GM13977 (cell line): ENCODE results near the gene VPS37D.

Experiments used
- DNase-seq: peaks from one replicate; pipeline ENCODE4 v3.0.0; 2012; ENCODE audit warnings: low spot score
- CTCF ChIP-seq: IDR thresholded peaks from 2 replicates; pipeline ENCODE4 v1.5.1; 2012; ENCODE audit warnings: mild to moderate bottlenecking, control low read depth; ENCODE audit not compliant: insufficient read depth; ENCODE audit errors: extremely low read depth, missing control alignments
- in situ Hi-C: fragments of 300-500 bp; cut with MboI; formaldehyde crosslinking; loops from one replicate; pipeline ENCODE4 v1.12.0; 2022; ENCODE audit warnings: low sequenced_read_pairs, low pct_unique_long_range_greater_than_20kb, mixed read lengths, inconsistent platforms; ENCODE audit not compliant: unreplicated experiment

The VPS37D gene

GRCh38 chr7:73633323-73633722, 34.3 kb upstream of the VPS37D start:
- TF ChIP-seq CTCF: no peak
- in situ Hi-C loops: no loop called here
- no peak for DNase-seq

DNA sequence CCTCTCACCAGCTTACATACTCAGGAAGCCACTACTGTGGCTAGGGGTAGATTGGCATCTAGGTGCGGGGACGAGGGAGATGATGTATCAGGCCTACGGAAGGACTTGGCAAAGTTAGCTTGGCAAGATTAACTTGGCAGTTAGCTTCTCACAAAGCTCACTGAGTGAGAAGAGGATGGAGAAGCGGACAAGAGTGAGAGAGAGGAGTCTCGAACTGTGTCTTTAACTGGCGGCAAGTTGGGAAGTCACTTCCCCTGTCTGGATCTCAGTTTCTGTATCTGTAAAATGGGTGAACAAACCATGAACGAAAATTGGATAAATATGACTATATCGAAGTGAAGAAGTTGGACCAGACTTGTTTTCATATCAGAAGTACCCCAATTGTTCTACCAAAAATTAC, 33.8 kb upstream of the VPS37D start:
- no peak for TF ChIP-seq CTCF
- no peak for DNase-seq
- in situ Hi-C loops: no loop called here

DNA sequence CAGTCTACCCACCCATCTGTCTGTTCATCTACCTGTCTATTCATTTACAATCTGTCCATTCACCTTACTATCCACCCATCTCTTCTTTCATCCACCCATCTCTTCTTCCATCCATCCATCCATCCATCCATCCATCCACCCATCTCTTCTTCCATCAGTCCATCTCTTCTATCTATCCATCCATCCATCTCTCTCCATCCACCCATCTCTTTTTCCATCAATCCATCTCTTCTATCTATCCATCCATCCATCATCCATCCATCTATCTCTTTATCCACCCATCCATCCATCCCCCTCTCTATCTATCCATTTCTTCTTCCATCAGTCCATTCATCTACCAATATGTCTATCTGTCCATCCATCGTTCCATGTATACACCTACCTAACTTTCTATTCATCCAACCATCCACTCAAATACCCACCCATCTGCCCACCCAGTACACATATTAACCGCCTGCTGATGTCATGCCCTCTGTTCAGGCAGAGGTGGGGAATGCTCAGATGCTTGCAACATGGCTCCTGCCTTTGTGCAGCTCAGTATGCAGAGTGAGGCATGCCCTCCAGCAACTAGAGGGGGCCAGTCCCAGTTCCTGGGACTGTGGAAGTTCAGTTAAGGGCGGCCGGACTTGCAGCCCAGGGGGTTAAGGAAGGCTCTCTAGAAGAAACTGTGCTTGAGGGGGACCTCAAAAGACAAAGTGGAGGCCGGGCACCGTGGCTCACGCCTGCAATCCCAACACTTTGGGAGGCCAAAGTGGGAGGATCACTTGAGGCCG, 32.0 kb upstream of the VPS37D start:
- in situ Hi-C loops: no loop called here
- no peak for DNase-seq
- no peak for TF ChIP-seq CTCF

- DNase-seq: no peak
These were observed 28.7 kb upstream of the VPS37D start for GRCh38 chr7:73638911-73639310.

GRCh38 chr7:73642834-73643233, 24.8 kb upstream of the VPS37D start:
- DNase-seq: no peak
- in situ Hi-C loops: no loop called here
- TF ChIP-seq CTCF: no peak

More at GRCh38 chr7:73638911-73639310, 28.7 kb upstream of the VPS37D start:
- no peak for TF ChIP-seq CTCF
- in situ Hi-C loops: no loop called here

GRCh38 chr7:73644688-73645286, 22.8 kb upstream of the VPS37D start:
- DNase-seq: no peak
- no peak for TF ChIP-seq CTCF
- in situ Hi-C loops: no loop called here
